ENCODE results near the gene AZU1. TPM values are rescaled to one million over a fixed set of nuclear protein-coding genes. Genes with fewer than 3 reads are reported as not detected.

AZU1 gene
- 0.24 TPM in 1 of 2 replicates, not detected in the other for total RNA-seq

GRCh38 chr19:827710-828321 is at the start of gene AZU1:
AZU1 (plus strand) TSS chr19:827837; CDS start chr19:827847, 10 bp downstream.

GRCh38 chr19:796692-797527 is 30.7 kb upstream of the AZU1 start, which contains the start of gene PTBP1:
PTBP1 (plus strand) TSS chr19:797452; CDS start chr19:797498, 46 bp downstream.

GRCh38 chr19:821825-822503 is 5.7 kb upstream of the AZU1 start, which contains the start of gene PLPPR3:
PLPPR3 (minus strand) TSS chr19:821955; CDS start chr19:821559, 396 bp downstream.

GRCh38 chr19:840519-841206 is 13.0 kb downstream of the AZU1 start, which contains the start of gene PRTN3:
PRTN3 (plus strand) TSS chr19:840999; CDS start chr19:841009, 10 bp downstream.

GRCh38 chr19:852136-853013 is 24.7 kb downstream of the AZU1 start, which contains the start of gene ELANE:
ELANE (plus strand) TSS chr19:852303; CDS start chr19:852329, 26 bp downstream.

GRCh38 chr19:858868-859843 is 31.5 kb downstream of the AZU1 start, which contains the start of gene CFD:
CFD (plus strand) TSS chr19:859664; CDS start chr19:859690, 26 bp downstream.

Other genes with a start within 250 kb of the AZU1 start
- 0.21 and 0.24 TPM in 2 replicates for gene HCN2, start 238.0 kb upstream of the AZU1 start, total RNA-seq
- gene POLRMT, start 194.3 kb upstream of the AZU1 start, total RNA-seq = 34.5 and 37.7 TPM in 2 replicates
- gene FGF22, start 188.0 kb upstream of the AZU1 start, total RNA-seq = not detected in 2 replicates
- gene RNF126, start 164.6 kb upstream of the AZU1 start, total RNA-seq = 50.8 and 79.9 TPM in 2 replicates
- 263 and 426 TPM in 2 replicates for gene FSTL3, start 151.4 kb upstream of the AZU1 start, total RNA-seq
- not detected in 2 replicates for gene PRSS57, start 132.4 kb upstream of the AZU1 start, total RNA-seq
- gene PALM, start 118.9 kb upstream of the AZU1 start, total RNA-seq = under 0.01 and 1.2 TPM in 2 replicates
- 76.4 and 100 TPM in 2 replicates for gene MISP, start 76.7 kb upstream of the AZU1 start, total RNA-seq
- gene PTBP1, start 30.4 kb upstream of the AZU1 start, total RNA-seq = 94.7 and 108 TPM in 2 replicates
- 0.48 TPM in 1 of 2 replicates, not detected in the other for gene PLPPR3, start 5.9 kb upstream of the AZU1 start, total RNA-seq
- gene PRTN3, start 13.2 kb downstream of the AZU1 start, total RNA-seq = not detected in 2 replicates
- gene ELANE, start 24.5 kb downstream of the AZU1 start, total RNA-seq = not detected in 2 replicates
- 8.5 and 8.9 TPM in 2 replicates for gene CFD, start 31.8 kb downstream of the AZU1 start, total RNA-seq
- 15.1 and 18.6 TPM in 2 replicates for gene MED16, start 65.3 kb downstream of the AZU1 start, total RNA-seq
- gene RNU6-9, start 65.6 kb downstream of the AZU1 start, total RNA-seq = not detected in 2 replicates
- 45.4 and 52.8 TPM in 2 replicates for gene R3HDM4, start 85.4 kb downstream of the AZU1 start, total RNA-seq
- 0.43 TPM in 1 of 2 replicates, not detected in the other for gene KISS1R, start 89.5 kb downstream of the AZU1 start, total RNA-seq
- gene ARID3A, start 98.2 kb downstream of the AZU1 start, total RNA-seq = 19.2 and 21.4 TPM in 2 replicates
- gene WDR18, start 156.5 kb downstream of the AZU1 start, total RNA-seq = 42.2 and 66.0 TPM in 2 replicates
- 0.85 and 1.2 TPM in 2 replicates for gene GRIN3B, start 172.6 kb downstream of the AZU1 start, total RNA-seq
- 79.7 and 84.3 TPM in 2 replicates for gene TMEM259, start 193.3 kb downstream of the AZU1 start, total RNA-seq
- not detected in 2 replicates for gene RNU6-2, start 193.7 kb downstream of the AZU1 start, total RNA-seq
- gene CNN2, start 198.8 kb downstream of the AZU1 start, total RNA-seq = 137 and 224 TPM in 2 replicates
- gene ABCA7, start 212.3 kb downstream of the AZU1 start, total RNA-seq = 5.3 and 7.9 TPM in 2 replicates
- 5.1 and 16.9 TPM in 2 replicates for gene ARHGAP45, start 239.3 kb downstream of the AZU1 start, total RNA-seq

Measured in tracheal epithelial cell (primary cell).